Neural cell (in vitro differentiated cells): ENCODE data around the gene SLC10A2.

ENCODE experiments used
- TF ChIP-seq, protein P1 (sequence below): fragments of 450-650 bp; IDR thresholded peaks from 2 replicates; pipeline ENCODE4 v1.5.1; 2014; ENCODE audit warnings: antibody characterized with exemption, mild to moderate bottlenecking, moderate library complexity; ENCODE audit not compliant: poor library complexity, severe bottlenecking
- TF ChIP-seq, protein P2 (sequence below): IDR thresholded peaks from 2 replicates; pipeline ENCODE4 v1.6.1; 2012; ENCODE audit warnings: borderline replicate concordance

DNA sequence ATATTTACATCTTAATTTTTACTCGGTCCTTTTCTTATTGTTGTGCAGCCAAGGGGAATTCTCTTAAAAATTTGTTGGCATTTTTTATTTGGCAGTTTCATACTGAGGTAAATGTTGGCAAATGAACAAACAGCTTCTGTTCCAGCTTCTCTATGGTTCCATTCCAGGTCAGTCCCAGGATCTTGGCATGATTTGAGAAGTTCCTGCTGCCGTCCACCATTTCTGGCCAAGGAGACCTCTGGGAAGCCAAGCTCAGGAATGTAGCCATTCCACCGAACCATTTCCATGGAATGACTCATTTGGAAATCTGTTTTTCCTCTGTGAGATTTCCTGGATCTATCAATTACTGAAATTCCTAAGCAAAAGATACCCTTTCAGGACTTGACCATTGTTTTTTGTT, 43.9 kb downstream of the SLC10A2 start:
- TF ChIP-seq, protein P1, sequence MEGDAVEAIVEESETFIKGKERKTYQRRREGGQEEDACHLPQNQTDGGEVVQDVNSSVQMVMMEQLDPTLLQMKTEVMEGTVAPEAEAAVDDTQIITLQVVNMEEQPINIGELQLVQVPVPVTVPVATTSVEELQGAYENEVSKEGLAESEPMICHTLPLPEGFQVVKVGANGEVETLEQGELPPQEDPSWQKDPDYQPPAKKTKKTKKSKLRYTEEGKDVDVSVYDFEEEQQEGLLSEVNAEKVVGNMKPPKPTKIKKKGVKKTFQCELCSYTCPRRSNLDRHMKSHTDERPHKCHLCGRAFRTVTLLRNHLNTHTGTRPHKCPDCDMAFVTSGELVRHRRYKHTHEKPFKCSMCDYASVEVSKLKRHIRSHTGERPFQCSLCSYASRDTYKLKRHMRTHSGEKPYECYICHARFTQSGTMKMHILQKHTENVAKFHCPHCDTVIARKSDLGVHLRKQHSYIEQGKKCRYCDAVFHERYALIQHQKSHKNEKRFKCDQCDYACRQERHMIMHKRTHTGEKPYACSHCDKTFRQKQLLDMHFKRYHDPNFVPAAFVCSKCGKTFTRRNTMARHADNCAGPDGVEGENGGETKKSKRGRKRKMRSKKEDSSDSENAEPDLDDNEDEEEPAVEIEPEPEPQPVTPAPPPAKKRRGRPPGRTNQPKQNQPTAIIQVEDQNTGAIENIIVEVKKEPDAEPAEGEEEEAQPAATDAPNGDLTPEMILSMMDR, result no peak
- TF ChIP-seq, protein P2, sequence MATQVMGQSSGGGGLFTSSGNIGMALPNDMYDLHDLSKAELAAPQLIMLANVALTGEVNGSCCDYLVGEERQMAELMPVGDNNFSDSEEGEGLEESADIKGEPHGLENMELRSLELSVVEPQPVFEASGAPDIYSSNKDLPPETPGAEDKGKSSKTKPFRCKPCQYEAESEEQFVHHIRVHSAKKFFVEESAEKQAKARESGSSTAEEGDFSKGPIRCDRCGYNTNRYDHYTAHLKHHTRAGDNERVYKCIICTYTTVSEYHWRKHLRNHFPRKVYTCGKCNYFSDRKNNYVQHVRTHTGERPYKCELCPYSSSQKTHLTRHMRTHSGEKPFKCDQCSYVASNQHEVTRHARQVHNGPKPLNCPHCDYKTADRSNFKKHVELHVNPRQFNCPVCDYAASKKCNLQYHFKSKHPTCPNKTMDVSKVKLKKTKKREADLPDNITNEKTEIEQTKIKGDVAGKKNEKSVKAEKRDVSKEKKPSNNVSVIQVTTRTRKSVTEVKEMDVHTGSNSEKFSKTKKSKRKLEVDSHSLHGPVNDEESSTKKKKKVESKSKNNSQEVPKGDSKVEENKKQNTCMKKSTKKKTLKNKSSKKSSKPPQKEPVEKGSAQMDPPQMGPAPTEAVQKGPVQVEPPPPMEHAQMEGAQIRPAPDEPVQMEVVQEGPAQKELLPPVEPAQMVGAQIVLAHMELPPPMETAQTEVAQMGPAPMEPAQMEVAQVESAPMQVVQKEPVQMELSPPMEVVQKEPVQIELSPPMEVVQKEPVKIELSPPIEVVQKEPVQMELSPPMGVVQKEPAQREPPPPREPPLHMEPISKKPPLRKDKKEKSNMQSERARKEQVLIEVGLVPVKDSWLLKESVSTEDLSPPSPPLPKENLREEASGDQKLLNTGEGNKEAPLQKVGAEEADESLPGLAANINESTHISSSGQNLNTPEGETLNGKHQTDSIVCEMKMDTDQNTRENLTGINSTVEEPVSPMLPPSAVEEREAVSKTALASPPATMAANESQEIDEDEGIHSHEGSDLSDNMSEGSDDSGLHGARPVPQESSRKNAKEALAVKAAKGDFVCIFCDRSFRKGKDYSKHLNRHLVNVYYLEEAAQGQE, result no peak
